Esophagus mucosa (tissue), 1 donor: ENCODE measurements around the gene IRF1. TPM values are rescaled to one million over a fixed set of nuclear protein-coding genes. Genes with fewer than 3 reads are reported as not detected.

Experiments used
- ATAC-seq: fragments of 200-7000 bp; cut with Tn5 transposase; one replicate; pipeline ENCODE4 v1.9.1; 2020
- total RNA-seq: library from RNA; stranded (reverse); gene quantifications from one replicate; pipeline ENCODE4 v1.2.4, GENCODE V29; 2023
- donor health status: DM: yes; HTN: yes; CAD: no.

Gene IRF1
- total RNA-seq, 1 donor from 2014 or later: 9.1 TPM

- ATAC-seq: peak; percentile 11
Observed at GRCh38 chr5:132500931-132501628, 10.5 kb upstream of the IRF1 start.

GRCh38 chr5:132500244-132500930 lies 9.8 kb upstream of the IRF1 start:
- ATAC-seq: no peak

GRCh38 chr5:132499440-132500243 lies 9.1 kb upstream of the IRF1 start:
- ATAC-seq: no peak

GRCh38 chr5:132498686-132499271 lies 8.2 kb upstream of the IRF1 start:
- no peak for ATAC-seq

GRCh38 chr5:132498152-132498551 lies 7.6 kb upstream of the IRF1 start:
- ATAC-seq: no peak

GRCh38 chr5:132497488-132497997 lies 7.0 kb upstream of the IRF1 start:
- ATAC-seq: no peak

- ATAC-seq: peak; percentile 48
Observed at GRCh38 chr5:132496631-132497487, 6.3 kb upstream of the IRF1 start.

- ATAC-seq: peak; percentile 88
Observed at GRCh38 chr5:132496191-132496630, 5.6 kb upstream of the IRF1 start.

- ATAC-seq: peak; percentile 35
Observed at GRCh38 chr5:132495667-132496190, 5.2 kb upstream of the IRF1 start.

GRCh38 chr5:132493821-132494220 lies 3.2 kb upstream of the IRF1 start:
- no peak for ATAC-seq

- ATAC-seq: no peak
Observed at GRCh38 chr5:132493241-132493640, 2.7 kb upstream of the IRF1 start.

GRCh38 chr5:132492386-132493125 lies 2.0 kb upstream of the IRF1 start:
- no peak for ATAC-seq

- peak; percentile 0 for ATAC-seq
Observed at GRCh38 chr5:132491368-132492364, 1.1 kb upstream of the IRF1 start.

- peak; percentile 7 for ATAC-seq
Observed at GRCh38 chr5:132489871-132490483, 596 bp downstream of the IRF1 start.

GRCh38 chr5:132489051-132489770 lies 1.4 kb downstream of the IRF1 start:
- no peak for ATAC-seq

- no peak for ATAC-seq
Observed at GRCh38 chr5:132488590-132488989, 2.0 kb downstream of the IRF1 start.

- no peak for ATAC-seq
Observed at GRCh38 chr5:132487841-132488555, 2.6 kb downstream of the IRF1 start.

GRCh38 chr5:132487095-132487428 lies 3.5 kb downstream of the IRF1 start:
- no peak for ATAC-seq
